ENCODE measurements around the gene DYNLRB1.
A peak's percentile ranks its signal among the peaks of the same experiment; 100 is the strongest.

Gene DYNLRB1

GRCh38 chr20:34541264-34541901 is 25.2 kb downstream of the DYNLRB1 start:
- Histone ChIP-seq H3K9ac (peak overlapping the region; percentile 35; the same call in 1 of the 2 replicates), H3K4me2 (no peak overlapping the region), H3K27me3 (no peaks in the 10 kb centered on the region), H3K27ac (peak overlapping the region; percentile 22; the same call in 1 of the 2 replicates), H3K9me3 (no peaks in the 10 kb centered on the region), H3K4me1 (peaks cover 18% of the 10 kb centered on the region), H3K36me3 (peaks cover 64% of the 10 kb centered on the region), H3K4me3 (no peak overlapping the region), H4K20me1 (peaks cover 40% of the 10 kb centered on the region)
- TF ChIP-seq Cebpa-rat (IDR thresholded peaks at IDR 0.05), result no peak

DNA sequence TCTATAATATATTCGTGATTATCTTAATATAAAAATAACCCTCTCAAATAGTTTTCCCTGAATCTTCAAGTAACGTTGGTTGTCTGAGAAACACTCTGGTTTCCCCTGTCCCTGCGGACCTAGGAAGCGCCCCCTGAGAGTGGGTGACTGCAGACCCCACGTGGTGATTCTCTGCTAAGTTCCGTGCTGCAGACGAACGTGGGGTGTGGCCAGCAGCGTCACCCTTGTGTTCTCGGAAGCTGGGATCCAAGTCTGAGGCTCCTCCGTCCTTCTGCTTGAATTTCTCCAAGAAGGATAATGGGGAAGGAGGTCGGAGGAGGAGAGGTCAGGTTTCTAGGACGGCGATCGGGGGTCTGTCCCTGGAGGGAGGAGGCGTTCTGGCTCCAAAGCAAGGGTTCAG is 25.7 kb downstream of the DYNLRB1 start:
- H3K9ac ChIP-seq, result no peak overlapping the region
- H3K4me1 ChIP-seq, result peaks cover 18% of the 10 kb centered on the region
- no peaks in the 10 kb centered on the region for H3K9me3 ChIP-seq
- peaks cover 37% of the 10 kb centered on the region for H4K20me1 ChIP-seq
- H3K4me2 ChIP-seq, result no peak overlapping the region
- TF ChIP-seq Cebpa-rat (IDR thresholded peaks at IDR 0.05), result no peak
- H3K27ac ChIP-seq, result no peak overlapping the region
- H3K27me3 ChIP-seq, result no peaks in the 10 kb centered on the region
- peaks cover 60% of the 10 kb centered on the region for H3K36me3 ChIP-seq
- H3K4me3 ChIP-seq, result no peak overlapping the region

GRCh38 chr20:34542439-34542838 is 26.2 kb downstream of the DYNLRB1 start:
- peaks cover 54% of the 10 kb centered on the region for H3K36me3 ChIP-seq
- no peak for TF ChIP-seq Cebpa-rat (IDR thresholded peaks at IDR 0.05)
- H4K20me1 ChIP-seq, result peaks cover 31% of the 10 kb centered on the region
- no peak overlapping the region for H3K9ac ChIP-seq
- H3K4me3 ChIP-seq, result no peak overlapping the region
- no peak overlapping the region for H3K27ac ChIP-seq
- H3K27me3 ChIP-seq, result no peaks in the 10 kb centered on the region
- H3K4me1 ChIP-seq, result peaks cover 18% of the 10 kb centered on the region
- H3K9me3 ChIP-seq, result no peaks in the 10 kb centered on the region
- no peak overlapping the region for H3K4me2 ChIP-seq

GRCh38 chr20:34543463-34544056 is 27.3 kb downstream of the DYNLRB1 start:
- TF ChIP-seq Cebpa-rat (IDR thresholded peaks at IDR 0.05), result no peak
- Histone ChIP-seq H3K4me2 (no peak overlapping the region), H3K9me3 (no peaks in the 10 kb centered on the region)

GRCh38 chr20:34544109-34544796 is 28.0 kb downstream of the DYNLRB1 start:
- no peak overlapping the region for H3K4me3 ChIP-seq
- peaks cover 17% of the 10 kb centered on the region for H4K20me1 ChIP-seq
- no peak overlapping the region for H3K4me2 ChIP-seq
- H3K27me3 ChIP-seq, result no peaks in the 10 kb centered on the region
- H3K9ac ChIP-seq, result no peak overlapping the region
- no peak for TF ChIP-seq Cebpa-rat (IDR thresholded peaks at IDR 0.05)
- no peak overlapping the region for H3K27ac ChIP-seq
- H3K36me3 ChIP-seq, result peaks cover 36% of the 10 kb centered on the region
- no peaks in the 10 kb centered on the region for H3K9me3 ChIP-seq
- H3K4me1 ChIP-seq, result peaks cover 18% of the 10 kb centered on the region

More at GRCh38 chr20:34543463-34544056, 27.3 kb downstream of the DYNLRB1 start:
- peaks cover 18% of the 10 kb centered on the region for H3K4me1 ChIP-seq
- no peak overlapping the region for H3K4me3 ChIP-seq
- H4K20me1 ChIP-seq, result peaks cover 22% of the 10 kb centered on the region
- no peaks in the 10 kb centered on the region for H3K27me3 ChIP-seq
- H3K36me3 ChIP-seq, result peaks cover 43% of the 10 kb centered on the region
- H3K27ac ChIP-seq, result no peak overlapping the region
- no peak overlapping the region for H3K9ac ChIP-seq

GRCh38 chr20:34546751-34547181 is 30.5 kb downstream of the DYNLRB1 start:
- Histone ChIP-seq H3K9ac (no peak overlapping the region), H3K9me3 (no peaks in the 10 kb centered on the region), H3K36me3 (peaks cover 11% of the 10 kb centered on the region; the same call in 1 of the 2 replicates), H3K4me1 (peaks cover 9% of the 10 kb centered on the region), H3K27ac (no peak overlapping the region), H3K4me2 (no peak overlapping the region), H3K27me3 (no peaks in the 10 kb centered on the region), H4K20me1 (no peaks in the 10 kb centered on the region; the same call in 1 of the 2 replicates), H3K4me3 (no peak overlapping the region)
- TF ChIP-seq Cebpa-rat (IDR thresholded peaks at IDR 0.05), result no peak

- Histone ChIP-seq H3K9me3 (no peaks in the 10 kb centered on the region), H3K27ac (no peak overlapping the region), H3K27me3 (no peaks in the 10 kb centered on the region), H4K20me1 (no peaks in the 10 kb centered on the region; the same call in 1 of the 2 replicates), H3K9ac (no peak overlapping the region), H3K4me3 (no peak overlapping the region), H3K36me3 (no peaks in the 10 kb centered on the region), H3K4me1 (peaks cover 9% of the 10 kb centered on the region), H3K4me2 (no peak overlapping the region)
- no peak for TF ChIP-seq Cebpa-rat (IDR thresholded peaks at IDR 0.05)
Measured at GRCh38 chr20:34547844-34548613, 31.8 kb downstream of the DYNLRB1 start.

DNA sequence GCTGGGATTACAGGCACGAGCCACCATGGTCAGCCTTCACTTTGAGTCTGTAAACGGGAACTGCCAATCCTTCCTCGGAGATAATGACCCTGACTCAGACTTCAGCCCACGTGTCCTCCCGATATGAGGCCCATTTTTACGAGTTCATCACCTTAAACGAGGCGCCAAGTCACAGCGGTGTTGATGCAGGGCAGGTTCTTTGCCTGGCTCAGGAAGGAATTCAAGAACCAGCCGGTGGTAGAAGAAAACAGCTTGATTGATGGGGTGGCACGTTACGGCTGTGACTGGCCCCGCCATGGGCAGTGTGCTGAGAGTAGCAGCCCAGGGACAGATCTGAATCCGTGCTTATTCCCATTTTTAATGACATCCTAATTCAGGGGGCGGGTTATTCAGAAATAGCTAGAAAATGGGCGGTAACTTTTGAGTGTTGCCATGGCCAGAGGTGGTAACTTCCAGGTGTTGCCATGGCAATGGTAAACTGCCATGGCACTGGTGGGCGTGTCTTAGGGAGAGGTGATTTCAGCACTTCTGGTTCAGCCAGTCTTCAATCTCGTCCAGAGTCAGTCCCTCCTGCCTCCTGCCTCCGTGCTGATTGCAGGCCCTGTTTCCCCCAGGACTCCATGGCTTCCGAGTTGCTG is 33.2 kb downstream of the DYNLRB1 start:
- no peaks in the 10 kb centered on the region for H3K27me3 ChIP-seq
- TF ChIP-seq Cebpa-rat (IDR thresholded peaks at IDR 0.05), result no peak
- H3K36me3 ChIP-seq, result no peaks in the 10 kb centered on the region
- H3K4me1 ChIP-seq, result no peaks in the 10 kb centered on the region; the same call in 1 of the 2 replicates
- no peak overlapping the region for H3K9ac ChIP-seq
- no peak overlapping the region for H3K27ac ChIP-seq
- no peaks in the 10 kb centered on the region for H3K9me3 ChIP-seq
- no peak overlapping the region for H3K4me2 ChIP-seq
- no peaks in the 10 kb centered on the region for H4K20me1 ChIP-seq
- H3K4me3 ChIP-seq, result no peak overlapping the region

- no peaks in the 10 kb centered on the region for H3K27me3 ChIP-seq
- H3K36me3 ChIP-seq, result no peaks in the 10 kb centered on the region
- H3K4me2 ChIP-seq, result no peak overlapping the region
- no peak for TF ChIP-seq Cebpa-rat (IDR thresholded peaks at IDR 0.05)
- no peaks in the 10 kb centered on the region for H4K20me1 ChIP-seq
- H3K4me3 ChIP-seq, result no peak overlapping the region
- no peaks in the 10 kb centered on the region for H3K9me3 ChIP-seq
- H3K4me1 ChIP-seq, result no peaks in the 10 kb centered on the region
- H3K27ac ChIP-seq, result no peak overlapping the region
- no peak overlapping the region for H3K9ac ChIP-seq
Measured at GRCh38 chr20:34549929-34550305, 33.7 kb downstream of the DYNLRB1 start.

Data from BLaER1 (cell line).